Fibroblast of lung (primary cell): ENCODE measurements around the gene GABRB3. TPM values are rescaled to one million over a fixed set of nuclear protein-coding genes. Genes with fewer than 3 reads are reported as not detected.

Experiments used
- DNase-seq, 2 donors: peaks; one replicate each; pipeline versions ENCODE4 v3.0.0 to v3.0.0-alpha.2; 2010; ENCODE audit warnings: low read depth in 2 of 2
- H2AFZ ChIP-seq: 2 replicates; pipeline ENCODE4 v1.5.1; 2012; ENCODE audit warnings: low read length, control low read depth, inconsistent platforms
- H3K27ac ChIP-seq: 2 replicates; pipeline ENCODE4 v1.5.1; 2011; ENCODE audit warnings: low read length, control low read depth; ENCODE audit not compliant: insufficient read depth
- H3K27me3 ChIP-seq: 2 replicates; pipeline ENCODE4 v1.5.1; 2011; ENCODE audit warnings: mild to moderate bottlenecking, low read length; ENCODE audit not compliant: control insufficient read depth, insufficient read depth
- H3K36me3 ChIP-seq: 2 replicates; pipeline ENCODE4 v1.5.1; 2011; ENCODE audit warnings: low read length; ENCODE audit not compliant: control insufficient read depth, insufficient read depth
- H3K4me1 ChIP-seq: 2 replicates; pipeline ENCODE4 v1.5.1; 2011; ENCODE audit warnings: low read length; ENCODE audit not compliant: control insufficient read depth, insufficient read depth; ENCODE audit errors: extremely low read depth
- H3K4me2 ChIP-seq: 2 replicates; pipeline ENCODE4 v1.5.1; 2011; ENCODE audit warnings: low read length, control low read depth; ENCODE audit not compliant: insufficient read depth; ENCODE audit errors: extremely low read depth
- H3K4me3 ChIP-seq, 4 experiments: fragments of 200-600 bp in 1 of 4; sonication (generic) in 1 of 4; replicated peaks in 1 of 4; 2 replicates each; pipeline ENCODE4 v1.5.1; 2011 to 2016; ENCODE audit warnings: low read length in 4 of 4, low read depth in 3 of 4, mild to moderate bottlenecking in 3 of 4, control low read depth in 2 of 4, inconsistent platforms in 1 of 4, mixed read lengths in 1 of 4; ENCODE audit not compliant: insufficient read depth in 1 of 4; ENCODE audit errors: control extremely low read depth in 1 of 4
- H3K79me2 ChIP-seq: 2 replicates; pipeline ENCODE4 v1.5.1; 2012; ENCODE audit warnings: mild to moderate bottlenecking, low read length, inconsistent platforms; ENCODE audit not compliant: control insufficient read depth, insufficient read depth
- H3K9ac ChIP-seq: 2 replicates; pipeline ENCODE4 v1.5.1; 2011; ENCODE audit warnings: mild to moderate bottlenecking, low read length, control low read depth; ENCODE audit not compliant: insufficient read depth
- H3K9me3 ChIP-seq: 2 replicates; pipeline ENCODE4 v1.5.1; 2012; ENCODE audit warnings: low read depth, low read length; ENCODE audit not compliant: control insufficient read depth, insufficient read depth
- H4K20me1 ChIP-seq: 2 replicates; pipeline ENCODE4 v1.5.1; 2011; ENCODE audit warnings: low read length; ENCODE audit not compliant: control insufficient read depth, insufficient read depth; ENCODE audit errors: extremely low read depth
- CTCF ChIP-seq, 2 donors: IDR thresholded peaks in 1 of 2; conservative IDR thresholded peaks in 1 of 2; 1 replicate in 1 of 2; 2 replicates in 1 of 2; pipeline ENCODE4 v1.5.1; 2011 to 2012; ENCODE audit warnings: low read length in 2 of 2, control low read depth in 1 of 2, inconsistent platforms in 1 of 2, low read depth in 1 of 2, mild to moderate bottlenecking in 1 of 2
- EZH2 ChIP-seq: IDR thresholded peaks from 2 replicates; pipeline ENCODE4 v1.5.1; 2012; ENCODE audit warnings: low read length, control low read depth, mild to moderate bottlenecking; ENCODE audit errors: missing control alignments
- polyA plus RNA-seq, 2 donors: library from polyadenylated mRNA; depleted of rRNA in 1 of 2; stranded (reverse) in 1 of 2; unstranded in 1 of 2; fragments of >200 nt; gene quantifications; 2 replicates each; pipeline ENCODE4 v1.2.1, GENCODE V29; 2011 to 2012; ENCODE audit warnings: missing spikeins in 1 of 2
- total RNA-seq: library from RNA; depleted of rRNA; stranded (reverse); fragments of >200 nt; gene quantifications from 2 replicates; pipeline ENCODE4 v1.2.1, GENCODE V29; 2014

Gene GABRB3
- total and polyA plus RNA-seq, 2 donors (not counting 1 experiment from before 2014, with no cell fraction given) = 1.1 to 1.5 TPM

GRCh38 chr15:26731965-26732364 is 40.9 kb downstream of the GABRB3 start:
- Histone ChIP-seq H3K79me2 (no peaks in the 10 kb centered on the region), H3K4me3 (no peak overlapping the region), H3K27ac (no peak overlapping the region), H4K20me1 (no peaks in the 10 kb centered on the region), H2AFZ (no peak overlapping the region), H3K9me3 (no peaks in the 10 kb centered on the region), H3K4me2 (no peak overlapping the region), H3K9ac (no peak overlapping the region), H3K4me1 (no peaks in the 10 kb centered on the region), H3K36me3 (no peaks in the 10 kb centered on the region), H3K27me3 (no peaks in the 10 kb centered on the region)
- no peak for DNase-seq
- TF ChIP-seq EZH2 (no peak), CTCF (conservative IDR thresholded peaks at IDR 0.05 in 1 of 2, IDR thresholded peaks at IDR 0.05 in 1 of 2; ENCODE audit: low read depth in 1 of 2, low read length in 2 of 2) (no peak)

GRCh38 chr15:26729581-26729980 is 43.3 kb downstream of the GABRB3 start:
- Histone ChIP-seq H3K79me2 (no peaks in the 10 kb centered on the region), H3K4me3 (no peak overlapping the region), H2AFZ (no peak overlapping the region), H3K27me3 (no peaks in the 10 kb centered on the region), H4K20me1 (no peaks in the 10 kb centered on the region), H3K27ac (no peak overlapping the region), H3K9ac (no peak overlapping the region), H3K36me3 (no peaks in the 10 kb centered on the region), H3K4me2 (no peak overlapping the region), H3K4me1 (no peaks in the 10 kb centered on the region), H3K9me3 (no peaks in the 10 kb centered on the region)
- TF ChIP-seq CTCF (conservative IDR thresholded peaks at IDR 0.05 in 1 of 2, IDR thresholded peaks at IDR 0.05 in 1 of 2; ENCODE audit: low read depth in 1 of 2, low read length in 2 of 2) (no peak), EZH2 (no peak)
- no peak for DNase-seq

- TF ChIP-seq CTCF (conservative IDR thresholded peaks at IDR 0.05 in 1 of 2, IDR thresholded peaks at IDR 0.05 in 1 of 2; ENCODE audit: low read depth in 1 of 2, low read length in 2 of 2) (no peak), EZH2 (no peak)
- Histone ChIP-seq H4K20me1 (no peaks in the 10 kb centered on the region), H3K79me2 (no peaks in the 10 kb centered on the region), H3K9me3 (no peaks in the 10 kb centered on the region), H3K4me2 (no peak overlapping the region), H3K27me3 (no peaks in the 10 kb centered on the region), H2AFZ (no peak overlapping the region), H3K4me1 (no peaks in the 10 kb centered on the region), H3K36me3 (no peaks in the 10 kb centered on the region), H3K4me3 (no peak overlapping the region), H3K9ac (no peak overlapping the region), H3K27ac (no peak overlapping the region)
- no peak for DNase-seq
These were observed 43.8 kb downstream of the GABRB3 start for GRCh38 chr15:26729030-26729429.
